Measurements from ENCODE around the gene USP9Y. TPM values are rescaled to one million over a fixed set of nuclear protein-coding genes. Genes with fewer than 3 reads are reported as not detected.

USP9Y gene
- total RNA-seq, 2 donors from 2014 or later: 14.7 to 20.4 TPM

GRCh38 chrY:12896973-12897372 is 195.9 kb downstream of the USP9Y start:
- no peaks in the 10 kb centered on the region for H3K36me3 Mint-ChIP-seq
- no peak overlapping the region for H3K27ac Mint-ChIP-seq
- ATAC-seq (no peak), DNase-seq (ENCODE audit: low spot score in 2 of 2) (no peak)
- no peaks in the 10 kb centered on the region for H3K9me3 Mint-ChIP-seq

GRCh38 chrY:12898604-12899003 is 197.6 kb downstream of the USP9Y start:
- Mint-ChIP-seq H3K36me3 (no peaks in the 10 kb centered on the region), H3K9me3 (no peaks in the 10 kb centered on the region), H3K27ac (no peak overlapping the region)
- ATAC-seq: no peak
- no peak for DNase-seq (ENCODE audit: low spot score in 2 of 2)

- no peaks in the 10 kb centered on the region for H3K9me3 Mint-ChIP-seq
- peak; percentile 92 to 95 for ATAC-seq
- H3K36me3 Mint-ChIP-seq: peaks cover 22 to 34% of the 10 kb centered on the region in 2 donors
- peak within 1 kb of the TSS; percentile 100 for H3K27ac Mint-ChIP-seq
- DNase-seq (ENCODE audit: low spot score in 2 of 2): peak; percentile 68 to 87
Measured at GRCh38 chrY:12904618-12905516, 203.8 kb downstream of the USP9Y start, which contains the start of gene DDX3Y. TSS of gene DDX3Y (plus strand) at chrY:12904868. CDS start at chrY:12904937, 69 bp downstream.

- DNase-seq (ENCODE audit: low spot score in 2 of 2) (peak; percentile 52 to 74), ATAC-seq (peak; percentile 59 to 69)
- Mint-ChIP-seq H3K27ac (peak overlapping the region; percentile 100), H3K36me3 (peaks cover 25 to 40% of the 10 kb centered on the region in 2 donors), H3K9me3 (no peaks in the 10 kb centered on the region)
Measured at GRCh38 chrY:12905517-12905872, 204.5 kb downstream of the USP9Y start.

- ATAC-seq (no peak), DNase-seq (ENCODE audit: low spot score in 2 of 2) (no peak)
- Mint-ChIP-seq H3K9me3 (no peaks in the 10 kb centered on the region), H3K27ac (peak overlapping the region; percentile 100), H3K36me3 (peaks cover 25 to 40% of the 10 kb centered on the region in 2 donors)
Measured at GRCh38 chrY:12905895-12906294, 204.9 kb downstream of the USP9Y start.

Other genes starting within 250 kb of the USP9Y start
- 100 to 1,000 TPM; 124 to 146 TPM for gene DDX3Y, start 203.6 kb downstream of the USP9Y start, total RNA-seq

All from activated naive CD4-positive, alpha-beta T cell treated with anti-CD3 and anti-CD28 coated beads, Interleukin-2, amount 50 U/mL, for 72 hours (primary cell).